GM12878 (cell line): ENCODE measurements around the gene LCMT1. TPM values are rescaled to one million over a fixed set of nuclear protein-coding genes. Genes with fewer than 3 reads are reported as not detected.

Source experiments
- BCL11A ChIP-seq: IDR thresholded peaks from 2 replicates; pipeline ENCODE4 v1.6.1; 2011; ENCODE audit warnings: low read depth, low read length
- EP300 ChIP-seq, 2 experiments: fragments of 150-350 bp in 1 of 2; IDR thresholded peaks; 2 replicates each; pipeline ENCODE4 v1.6.1; 2011 to 2012; ENCODE audit warnings: low read depth in 2 of 2, low read length in 2 of 2, borderline replicate concordance in 1 of 2, improper control_type of control experiment in 1 of 2, inconsistent platforms in 1 of 2; ENCODE audit not compliant: control insufficient read depth in 1 of 2
- MTA2 ChIP-seq: fragments of 450-650 bp; IDR thresholded peaks from 2 replicates; pipeline ENCODE4 v1.6.1; 2016; ENCODE audit warnings: low read depth, mild to moderate bottlenecking, moderate library complexity
- NFIC ChIP-seq: IDR thresholded peaks from 2 replicates; pipeline ENCODE4 v1.6.1; 2012; ENCODE audit warnings: low read depth, mild to moderate bottlenecking, inconsistent platforms, low read length, moderate library complexity
- NFXL1 ChIP-seq: fragments of 450-650 bp; IDR thresholded peaks from 2 replicates; pipeline ENCODE4 v1.6.1; 2017; ENCODE audit warnings: antibody characterized with exemption, mild to moderate bottlenecking, borderline replicate concordance
- NR2C1 ChIP-seq: fragments of 450-650 bp; IDR thresholded peaks from 2 replicates; pipeline ENCODE4 v1.6.1; 2017; ENCODE audit warnings: antibody characterized with exemption, mild to moderate bottlenecking, moderate library complexity
- NRF1 ChIP-seq: conservative IDR thresholded peaks from 2 replicates; pipeline ENCODE4 v1.6.1; 2011; ENCODE audit warnings: mild to moderate bottlenecking, low read depth, low read length, improper control_type of control experiment
- polyA plus RNA-seq, 11 experiments: library from polyadenylated mRNA; depleted of rRNA in 4 of 11; unstranded in 6 of 11; stranded (reverse) in 5 of 11; fragments of >200 nt; fragmentation: Nextera tagmentation in 4 of 11; fragmentation: Illumina TruSeq in 1 of 11; extraction: Ambion mirVana in 4 of 11; extraction: Trizol in 1 of 11; gene quantifications; 1 replicate in 1 of 11; 2 replicates in 10 of 11; pipeline versions ENCODE4 v1.2.1 to v1.2.3, GENCODE V29; 2011 to 2016; ENCODE audit warnings: inconsistent platforms in 2 of 11, missing spikeins in 2 of 11, low read depth in 1 of 11
- total RNA-seq, 4 experiments: library from RNA; depleted of rRNA in 3 of 4; stranded (reverse); fragments of >200 nt in 3 of 4; fragmentation: Illumina TruSeq in 1 of 4; extraction: Trizol in 1 of 4; gene quantifications; 2 replicates each; pipeline versions ENCODE4 v1.2.1 to v1.2.3, GENCODE V29; 2013 to 2021
- TF ChIP-seq, protein P1 (sequence below): fragments of 450-650 bp; formaldehyde crosslinking; IDR thresholded peaks from 2 replicates; pipeline ENCODE4 v1.4.0; 2020; ENCODE audit warnings: mild to moderate bottlenecking, moderate library complexity

Gene LCMT1
- total and polyA plus RNA-seq, 10 of the 15 experiments (the other 5 are each of a cell fraction or from before 2014, with no cell fraction given): 19.7 to 51.2 (median 32.6) TPM

DNA sequence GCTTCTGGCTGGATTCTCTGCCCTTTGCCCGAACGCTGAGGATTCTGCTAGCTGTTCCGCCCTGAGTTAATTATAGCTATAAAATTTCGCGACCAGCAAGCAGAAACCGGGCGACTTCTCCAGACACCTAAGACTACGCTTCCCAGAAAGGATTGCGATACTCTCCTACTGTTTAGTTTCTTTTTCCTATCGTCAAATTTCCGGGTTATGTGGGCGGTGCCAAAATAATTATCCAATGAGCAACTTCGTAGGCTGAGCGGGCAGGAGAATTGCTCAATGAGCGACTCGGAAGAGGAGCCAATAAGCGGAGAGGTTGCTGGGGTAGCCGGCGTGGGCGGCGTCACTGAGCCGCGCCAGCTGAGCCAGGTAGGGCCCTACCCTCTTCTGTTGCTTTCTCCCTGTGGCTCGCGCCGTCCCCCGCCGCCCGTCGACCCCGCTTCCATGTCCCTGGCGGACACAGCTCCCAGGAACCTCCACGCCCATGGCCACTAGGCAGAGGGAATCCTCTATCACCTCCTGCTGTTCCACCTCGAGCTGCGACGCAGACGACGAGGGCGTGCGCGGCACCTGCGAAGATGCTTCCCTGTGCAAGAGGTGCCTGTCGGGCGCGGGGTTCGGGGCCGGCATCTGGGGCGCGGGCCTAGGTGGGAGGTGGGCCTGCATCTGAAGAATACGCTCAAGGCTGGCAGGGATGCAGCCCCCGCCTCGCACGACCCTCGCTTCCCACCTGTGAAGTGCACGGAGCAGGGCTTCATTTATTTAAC, at the start of gene LCMT1 (continued):
- TF ChIP-seq EP300 (IDR thresholded peaks at IDR 0.05; ENCODE audit: borderline replicate concordance in 1 of 2, control insufficient read depth in 1 of 2, low read depth in 2 of 2, low read length in 2 of 2) (no peak), NR2C1 (peak; percentile 95), BCL11A (no peak), MTA2 (no peak; the same call in 1 of the 2 replicates), NFIC (no peak), NFXL1 (no peak), NRF1 (no peak)
- TF ChIP-seq, protein P1, sequence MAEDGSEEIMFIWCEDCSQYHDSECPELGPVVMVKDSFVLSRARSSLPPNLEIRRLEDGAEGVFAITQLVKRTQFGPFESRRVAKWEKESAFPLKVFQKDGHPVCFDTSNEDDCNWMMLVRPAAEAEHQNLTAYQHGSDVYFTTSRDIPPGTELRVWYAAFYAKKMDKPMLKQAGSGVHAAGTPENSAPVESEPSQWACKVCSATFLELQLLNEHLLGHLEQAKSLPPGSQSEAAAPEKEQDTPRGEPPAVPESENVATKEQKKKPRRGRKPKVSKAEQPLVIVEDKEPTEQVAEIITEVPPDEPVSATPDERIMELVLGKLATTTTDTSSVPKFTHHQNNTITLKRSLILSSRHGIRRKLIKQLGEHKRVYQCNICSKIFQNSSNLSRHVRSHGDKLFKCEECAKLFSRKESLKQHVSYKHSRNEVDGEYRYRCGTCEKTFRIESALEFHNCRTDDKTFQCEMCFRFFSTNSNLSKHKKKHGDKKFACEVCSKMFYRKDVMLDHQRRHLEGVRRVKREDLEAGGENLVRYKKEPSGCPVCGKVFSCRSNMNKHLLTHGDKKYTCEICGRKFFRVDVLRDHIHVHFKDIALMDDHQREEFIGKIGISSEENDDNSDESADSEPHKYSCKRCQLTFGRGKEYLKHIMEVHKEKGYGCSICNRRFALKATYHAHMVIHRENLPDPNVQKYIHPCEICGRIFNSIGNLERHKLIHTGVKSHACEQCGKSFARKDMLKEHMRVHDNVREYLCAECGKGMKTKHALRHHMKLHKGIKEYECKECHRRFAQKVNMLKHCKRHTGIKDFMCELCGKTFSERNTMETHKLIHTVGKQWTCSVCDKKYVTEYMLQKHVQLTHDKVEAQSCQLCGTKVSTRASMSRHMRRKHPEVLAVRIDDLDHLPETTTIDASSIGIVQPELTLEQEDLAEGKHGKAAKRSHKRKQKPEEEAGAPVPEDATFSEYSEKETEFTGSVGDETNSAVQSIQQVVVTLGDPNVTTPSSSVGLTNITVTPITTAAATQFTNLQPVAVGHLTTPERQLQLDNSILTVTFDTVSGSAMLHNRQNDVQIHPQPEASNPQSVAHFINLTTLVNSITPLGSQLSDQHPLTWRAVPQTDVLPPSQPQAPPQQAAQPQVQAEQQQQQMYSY: no peak
- TF ChIP-seq, all 136 proteins: peak for 49
